HG02759 (cell line): Measurements from ENCODE around the gene MYOM3.
"Not testable (repeated sequence)": the region's sequence is repeated elsewhere in the genome, so short reads cannot be mapped to it uniquely, and the experiment has no call there.

ENCODE experiments used
- ATAC-seq: cut with Tn5 transposase; IDR thresholded peaks from one replicate; pipeline ENCODE4 v1.9.1; 2021; ENCODE audit warnings: mild to moderate bottlenecking, moderate library complexity; ENCODE audit not compliant: unreplicated experiment

Gene MYOM3

DNA sequence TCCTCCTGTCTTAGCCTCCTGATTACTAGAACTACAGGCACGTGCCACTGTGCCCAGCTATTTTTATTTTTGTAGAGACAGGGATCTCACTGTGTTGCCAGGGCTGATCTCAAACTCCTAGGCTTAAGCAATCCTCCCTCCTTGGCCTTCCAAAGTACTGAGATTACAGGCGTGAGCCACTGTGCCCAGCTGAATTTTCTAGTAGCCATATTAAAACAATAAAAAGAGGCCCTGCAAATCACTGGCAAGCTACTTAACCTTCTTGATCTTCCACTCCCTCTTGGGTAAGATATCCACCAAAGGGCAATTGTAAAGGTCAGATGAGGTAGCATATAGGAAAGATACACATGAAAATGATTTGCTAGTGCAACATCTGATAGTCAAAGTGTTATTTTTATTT lies 66.2 kb downstream of the MYOM3 start:
- no peak for ATAC-seq

DNA sequence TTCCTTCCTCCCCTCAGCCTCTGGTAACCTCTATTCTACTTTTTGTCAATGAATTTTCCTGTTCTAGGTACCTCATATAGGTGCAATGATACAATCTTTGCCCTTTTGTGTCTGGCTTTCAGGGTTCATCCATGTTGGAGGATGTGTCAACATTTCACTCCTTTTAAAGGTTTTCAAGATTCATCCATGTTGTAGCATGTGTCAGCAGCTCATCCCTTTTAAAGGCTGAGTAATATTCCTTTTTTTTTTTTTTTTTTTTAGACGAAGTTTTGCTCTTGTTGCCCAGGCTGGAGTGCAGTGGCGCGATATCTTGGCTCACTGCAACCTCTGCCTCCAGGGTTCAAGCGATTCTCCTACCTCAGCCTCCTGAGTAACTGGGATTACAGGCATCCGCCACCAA lies 67.3 kb downstream of the MYOM3 start:
- not testable (repeated sequence) for ATAC-seq

DNA sequence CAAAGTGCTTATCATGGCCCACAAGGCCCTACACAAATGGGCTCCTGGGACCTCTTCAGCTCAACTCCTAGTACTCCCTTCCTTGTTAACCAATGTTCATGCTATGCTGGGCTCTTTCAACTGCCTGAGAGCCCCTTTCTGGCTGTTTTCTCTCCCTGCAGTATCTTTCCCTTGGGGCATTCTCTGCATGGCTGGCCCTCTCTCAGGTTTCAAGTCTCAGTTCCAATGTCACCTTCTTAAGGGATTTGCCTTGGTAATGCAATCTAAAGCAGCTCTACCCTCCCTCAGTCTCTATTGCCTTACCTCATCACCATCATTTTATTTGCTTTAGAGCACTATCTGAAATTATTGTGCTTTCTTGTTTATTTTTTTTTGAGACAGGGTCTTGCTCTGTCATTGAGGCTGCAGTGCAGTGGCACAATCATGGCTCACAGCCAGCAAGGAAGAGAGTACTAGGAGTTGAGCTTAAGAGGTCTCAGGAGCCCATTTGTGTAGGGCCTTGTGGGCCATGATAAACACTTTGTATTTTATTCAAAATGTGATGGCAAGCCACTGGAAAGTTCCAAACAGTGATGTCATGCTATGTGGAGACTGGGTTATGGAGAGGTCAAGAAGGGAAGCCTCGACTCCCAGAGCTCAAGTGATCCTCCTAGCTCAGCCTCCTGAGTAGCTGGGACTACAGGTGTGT lies 68.4 kb downstream of the MYOM3 start:
- no peak for ATAC-seq

DNA sequence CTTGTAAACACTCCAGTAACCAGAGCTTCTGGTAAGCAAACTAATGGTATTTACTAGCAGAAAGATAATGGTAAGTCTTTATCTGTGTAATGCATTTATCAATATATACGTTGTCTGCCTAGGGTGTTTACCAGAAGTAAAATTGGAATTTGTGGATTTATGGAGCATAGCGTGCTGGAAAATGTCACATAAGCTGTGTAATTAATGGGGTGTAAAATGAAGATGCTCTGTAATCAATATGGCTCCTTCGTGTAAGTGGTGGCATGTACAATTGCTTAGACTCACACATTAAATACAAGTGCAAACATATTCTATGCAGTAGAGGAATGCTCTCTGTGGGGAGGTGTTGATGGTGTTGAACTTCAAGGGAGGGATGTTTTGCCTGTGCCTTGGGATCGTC lies 69.6 kb downstream of the MYOM3 start:
- no peak for ATAC-seq

GRCh38 chr1:24036088-24036487 lies 75.8 kb downstream of the MYOM3 start:
- ATAC-seq, result no peak

DNA sequence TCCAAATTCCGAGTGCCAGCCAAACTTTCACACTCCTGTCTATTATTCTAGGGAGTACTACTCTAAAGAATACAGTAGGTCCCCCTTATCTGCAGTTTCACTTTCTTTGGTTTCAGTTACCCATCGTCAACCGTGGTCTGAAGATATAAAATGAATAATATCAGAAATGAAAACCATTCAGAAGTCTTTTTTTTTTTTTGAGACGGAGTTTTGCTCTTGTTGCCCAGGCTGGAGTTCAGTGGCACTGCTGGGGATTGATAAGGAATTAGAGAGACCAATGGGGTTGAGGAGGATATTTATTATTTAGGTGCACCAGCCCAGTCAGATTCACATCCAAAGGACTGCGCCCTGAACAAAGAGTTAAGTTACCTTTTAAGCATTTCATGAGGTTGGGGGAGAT lies 79.0 kb downstream of the MYOM3 start:
- ATAC-seq, result no peak

GRCh38 chr1:24030976-24031516 lies 80.9 kb downstream of the MYOM3 start:
- not testable (repeated sequence) for ATAC-seq

- ATAC-seq, result no peak
Measured at GRCh38 chr1:24027838-24028468, 84.0 kb downstream of the MYOM3 start.

- no peak for ATAC-seq
Measured at GRCh38 chr1:24022581-24023361, 89.2 kb downstream of the MYOM3 start.

DNA sequence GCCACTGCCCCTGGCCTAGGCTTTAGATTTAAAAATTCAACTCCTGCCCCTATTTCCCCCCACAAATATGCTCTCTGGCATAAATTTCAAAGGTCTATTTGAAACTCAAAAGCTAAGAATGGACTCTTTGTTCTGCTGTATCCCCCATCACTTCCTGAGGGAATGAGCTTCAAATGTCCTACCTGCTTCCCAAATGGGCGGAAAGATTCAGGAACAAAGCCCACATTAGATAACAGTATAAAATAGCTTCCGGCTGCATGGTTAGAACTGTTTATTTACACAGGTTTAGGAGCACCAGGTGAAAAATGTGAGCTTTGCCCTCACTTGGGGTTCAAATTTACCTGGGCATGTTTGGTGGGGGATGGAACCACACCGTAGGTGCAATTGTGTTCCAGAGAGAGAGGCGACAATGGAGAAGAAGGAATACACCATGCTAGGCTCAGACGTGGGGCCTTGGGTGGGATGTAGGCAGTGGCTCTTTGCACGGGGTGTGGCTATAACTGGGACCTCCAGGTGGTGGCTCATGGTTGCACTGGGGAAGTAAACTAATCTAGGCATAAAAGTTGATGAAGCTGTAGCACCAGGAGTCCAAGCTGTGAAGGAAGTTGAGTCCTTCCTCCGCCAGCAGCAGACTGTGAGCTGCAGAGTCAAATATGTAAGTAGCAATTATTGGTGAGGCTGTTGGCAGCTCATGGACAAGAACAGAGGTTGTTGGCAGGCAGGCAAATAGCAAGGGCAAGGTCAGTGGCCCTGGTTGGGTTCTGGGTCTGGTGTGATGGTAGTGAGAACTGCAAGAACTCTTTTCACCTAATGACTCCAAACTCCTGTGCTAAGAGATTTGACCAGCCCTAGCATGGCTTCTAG lies 90.3 kb downstream of the MYOM3 start:
- ATAC-seq, result no peak

DNA sequence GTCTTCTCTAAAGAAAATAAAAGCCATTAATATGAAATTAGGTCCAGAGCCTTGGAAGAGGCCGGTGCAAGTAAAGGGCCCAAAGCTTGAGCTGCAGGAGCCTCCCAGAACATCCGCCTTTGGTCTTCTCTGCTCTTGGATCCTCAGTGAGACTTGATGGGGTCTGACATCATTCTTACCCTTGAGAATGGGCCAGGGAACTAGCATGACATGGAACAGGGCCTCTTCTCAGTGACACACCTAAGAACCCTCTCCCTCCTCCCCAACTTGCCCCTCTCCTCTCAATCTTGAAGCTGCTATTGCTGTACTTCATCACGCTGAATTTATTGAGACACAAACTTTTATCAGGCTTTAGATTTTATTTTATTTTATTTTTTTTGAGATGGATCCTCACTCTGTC lies 91.5 kb downstream of the MYOM3 start:
- ATAC-seq, result no peak

GRCh38 chr1:24020025-24020424 lies 91.9 kb downstream of the MYOM3 start:
- ATAC-seq, result no peak

DNA sequence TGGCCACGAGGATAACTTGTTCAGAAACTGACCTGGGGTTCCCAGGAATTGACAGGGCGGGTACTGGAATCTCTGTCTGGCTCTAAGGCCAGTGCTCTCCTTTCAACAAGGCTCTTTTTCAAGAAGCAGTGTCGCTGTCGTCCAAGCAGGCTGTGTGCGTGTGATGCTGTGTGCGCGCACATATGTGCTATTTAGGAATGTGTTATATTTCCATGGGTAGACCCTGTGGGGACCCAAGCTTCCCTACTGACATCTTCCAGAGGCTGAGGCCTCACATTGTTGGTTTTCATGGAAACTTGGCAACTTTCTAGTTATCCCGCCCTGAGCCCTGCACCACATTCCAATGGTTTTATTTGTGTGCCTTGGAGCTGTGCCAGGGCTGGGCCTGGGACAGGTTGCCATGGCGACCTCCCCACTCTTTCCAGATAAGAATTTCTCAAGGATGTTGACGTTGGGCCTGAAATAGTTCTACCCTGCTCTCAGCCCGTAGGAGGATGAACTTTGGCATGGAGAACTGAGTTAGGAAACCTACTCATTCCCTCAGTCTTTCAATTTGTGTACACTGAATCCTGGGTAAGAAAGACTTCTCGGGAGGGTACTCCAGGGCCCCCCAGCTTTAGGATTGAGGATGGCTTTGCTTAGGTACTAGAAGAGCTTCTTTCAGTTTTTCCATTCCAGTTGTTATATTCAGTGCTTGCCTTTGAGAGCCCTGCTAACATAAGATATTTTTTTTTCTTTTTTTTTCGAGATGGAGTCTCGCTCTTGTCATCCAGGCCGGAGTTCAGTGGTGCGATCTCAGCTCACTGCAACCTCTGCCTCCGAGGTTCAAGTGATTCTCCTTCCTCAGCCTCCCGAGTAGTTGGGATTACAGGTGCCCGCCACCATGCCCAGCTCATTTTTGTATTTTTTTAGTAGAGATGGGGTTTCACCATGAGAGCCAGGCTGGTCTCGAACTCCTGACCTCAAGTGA lies 93.0 kb downstream of the MYOM3 start:
- ATAC-seq, result no peak

- no peak for ATAC-seq
Measured at GRCh38 chr1:24015221-24016210, 96.4 kb downstream of the MYOM3 start.

DNA sequence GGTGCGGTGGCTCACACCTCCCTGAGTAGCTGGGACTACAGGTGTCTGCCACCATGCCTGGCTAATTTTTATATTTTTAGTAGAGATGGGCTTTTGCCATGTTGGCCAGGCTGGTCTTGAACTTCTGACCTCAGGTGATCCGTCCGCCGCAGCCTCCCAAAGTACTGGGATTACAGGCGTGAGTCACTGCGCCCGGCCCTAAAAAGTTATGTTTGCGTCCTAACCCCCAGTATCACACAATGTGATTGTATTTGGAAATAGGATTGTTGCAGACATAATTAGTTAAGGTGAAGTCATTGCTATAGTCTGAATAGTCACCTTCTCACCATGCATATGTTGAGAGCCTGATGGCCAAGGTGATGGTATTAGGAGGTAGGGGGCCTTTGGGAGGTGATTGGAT lies 99.1 kb downstream of the MYOM3 start:
- not testable (repeated sequence) for ATAC-seq

DNA sequence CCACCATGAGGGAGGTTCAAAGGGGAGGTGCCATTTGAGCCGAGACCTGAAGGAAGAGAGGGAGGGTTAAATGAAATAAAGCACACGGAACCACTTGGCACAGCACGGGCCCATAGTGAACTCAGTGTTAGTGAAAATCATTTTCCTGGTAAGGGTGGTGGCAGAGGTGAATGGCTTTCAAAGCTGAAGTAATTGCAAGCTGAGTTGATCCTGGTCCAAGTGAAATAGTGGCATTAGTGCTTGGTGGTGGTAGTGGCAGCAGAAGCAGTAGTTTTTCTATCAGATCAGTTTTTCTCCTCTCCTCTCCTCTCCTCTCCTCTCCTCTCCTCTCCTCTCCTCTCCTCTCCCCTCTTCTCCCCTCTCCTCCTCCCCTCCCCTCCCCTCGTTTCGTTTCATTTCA lies 101.3 kb downstream of the MYOM3 start:
- ATAC-seq, result no peak

DNA sequence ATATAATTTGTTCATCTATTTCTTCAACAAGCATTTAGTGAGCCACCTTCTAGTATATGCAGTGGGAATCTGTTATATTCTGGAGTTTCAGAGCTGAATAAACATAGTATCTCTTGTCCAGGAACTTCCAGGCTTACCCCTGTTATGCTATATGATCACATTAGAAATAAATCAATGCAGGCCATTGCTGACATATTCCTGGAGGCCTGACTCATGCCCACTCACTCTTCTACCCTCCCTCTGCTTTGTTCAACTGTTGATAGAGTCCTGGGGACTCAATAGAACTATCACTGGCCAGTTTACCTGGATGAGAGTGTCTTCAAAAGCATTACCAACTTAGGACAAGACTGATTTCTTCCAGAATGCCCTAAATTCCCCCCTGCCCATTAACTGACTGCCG lies 102.5 kb downstream of the MYOM3 start:
- ATAC-seq, result no peak

GRCh38 chr1:24008574-24009184 lies 103.3 kb downstream of the MYOM3 start:
- not testable (repeated sequence) for ATAC-seq
